Lower leg skin (tissue), 4 donors: Measurements from ENCODE around the gene EGFL6. TPM values are rescaled to one million over a fixed set of nuclear protein-coding genes. Genes with fewer than 3 reads are reported as not detected.

Experiments used
- DNase-seq, 2 donors: peaks; one replicate each; pipeline ENCODE4 v3.0.0-alpha.2; 2019; ENCODE audit warnings: low spot score in 2 of 2
- H3K4me3 ChIP-seq: fragments of 200-600 bp; sonication (generic); 2 replicates; pipeline ENCODE4 v1.5.1; 2017; ENCODE audit warnings: mild to moderate bottlenecking, low read depth; ENCODE audit not compliant: poor library complexity, severe bottlenecking
- POLR2A ChIP-seq, 2 donors: fragments of 450-650 bp; IDR thresholded peaks; one replicate each; pipeline ENCODE4 v1.6.1; 2016 to 2017; ENCODE audit warnings: antibody characterized with exemption in 2 of 2, mild to moderate bottlenecking in 1 of 2, moderate library complexity in 1 of 2
- WGBS, 2 donors: methylation state at CpG; one replicate each; pipeline ENCODE4 v1.1.5; 2018; 5-methylcytosine and 5-hydroxymethylcytosine counted together
- intact Hi-C: fragments of 100-400 bp; cut with DNase I; formaldehyde crosslinking; loops from one replicate; pipeline ENCODE4 v1.15.0; 2023; ENCODE audit warnings: low total_unique reads
- total RNA-seq, 4 donors: library from RNA; depleted of rRNA; stranded (reverse); fragments of >200 nt; gene quantifications; one replicate each; pipeline ENCODE4 v1.1.0, GENCODE V29; 2016
- TF ChIP-seq, protein P1 (sequence below), 3 donors: fragments of 450-650 bp; IDR thresholded peaks; one replicate each; pipeline ENCODE4 v1.5.1; 2016; ENCODE audit warnings: antibody characterized with exemption in 3 of 3, mild to moderate bottlenecking in 3 of 3, moderate library complexity in 2 of 3

The EGFL6 gene
- total RNA-seq, 4 donors from 2014 or later = 0.13 to 0.38 (median 0.32) TPM; not detected in 1

DNA sequence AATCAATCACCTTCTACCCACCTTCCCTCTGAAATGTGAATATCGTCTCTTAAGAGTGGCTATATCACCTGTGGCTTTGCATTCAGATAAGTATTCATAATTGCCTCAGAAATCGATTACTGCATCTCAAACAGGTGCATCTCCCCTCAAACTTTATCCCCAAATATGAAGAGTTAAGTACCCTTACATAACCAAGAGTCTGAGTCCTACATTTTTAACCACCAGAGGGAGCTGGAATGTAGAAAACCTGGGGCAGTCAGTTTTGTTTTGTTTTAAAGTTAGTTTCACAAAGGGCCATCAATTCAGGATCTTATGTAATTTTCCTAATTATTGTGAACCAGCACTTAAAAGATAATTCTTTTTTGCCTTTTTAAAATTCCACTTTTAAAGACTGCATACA lies 89.2 kb downstream of the EGFL6 start:
- no peak for DNase-seq
- intact Hi-C loops = loop anchor here (5.0 kb wide), 1 partner anchor 374 kb away; no protein-coding TSS in a partner anchor
- TF ChIP-seq, protein P1, sequence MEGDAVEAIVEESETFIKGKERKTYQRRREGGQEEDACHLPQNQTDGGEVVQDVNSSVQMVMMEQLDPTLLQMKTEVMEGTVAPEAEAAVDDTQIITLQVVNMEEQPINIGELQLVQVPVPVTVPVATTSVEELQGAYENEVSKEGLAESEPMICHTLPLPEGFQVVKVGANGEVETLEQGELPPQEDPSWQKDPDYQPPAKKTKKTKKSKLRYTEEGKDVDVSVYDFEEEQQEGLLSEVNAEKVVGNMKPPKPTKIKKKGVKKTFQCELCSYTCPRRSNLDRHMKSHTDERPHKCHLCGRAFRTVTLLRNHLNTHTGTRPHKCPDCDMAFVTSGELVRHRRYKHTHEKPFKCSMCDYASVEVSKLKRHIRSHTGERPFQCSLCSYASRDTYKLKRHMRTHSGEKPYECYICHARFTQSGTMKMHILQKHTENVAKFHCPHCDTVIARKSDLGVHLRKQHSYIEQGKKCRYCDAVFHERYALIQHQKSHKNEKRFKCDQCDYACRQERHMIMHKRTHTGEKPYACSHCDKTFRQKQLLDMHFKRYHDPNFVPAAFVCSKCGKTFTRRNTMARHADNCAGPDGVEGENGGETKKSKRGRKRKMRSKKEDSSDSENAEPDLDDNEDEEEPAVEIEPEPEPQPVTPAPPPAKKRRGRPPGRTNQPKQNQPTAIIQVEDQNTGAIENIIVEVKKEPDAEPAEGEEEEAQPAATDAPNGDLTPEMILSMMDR (IDR thresholded peaks at IDR 0.05) = no peak
- TF ChIP-seq POLR2A (IDR thresholded peaks at IDR 0.05) = no peak
- no peak overlapping the region for H3K4me3 ChIP-seq
- WGBS, 2 donors = 14 to 15% methylated on average over 2 of the region's 2 CpGs

DNA sequence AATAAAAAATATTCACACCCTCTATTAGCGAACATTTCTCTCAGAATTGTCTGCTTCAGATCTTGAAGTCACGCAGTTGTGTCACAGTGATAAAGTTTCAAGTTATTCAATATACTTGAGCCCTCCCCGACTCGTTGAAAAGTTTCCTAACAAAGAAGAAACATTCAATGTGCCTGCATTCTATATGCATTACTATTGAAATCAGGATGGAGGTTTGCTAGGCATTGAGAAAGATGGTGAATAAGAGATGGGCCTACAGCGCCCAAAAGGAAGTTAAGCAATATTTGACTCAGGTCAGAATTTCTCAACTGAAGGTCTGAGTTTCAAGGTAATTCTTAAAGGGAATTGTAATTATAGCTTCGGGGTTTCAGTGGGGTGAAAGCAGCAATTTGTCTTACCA lies 89.7 kb downstream of the EGFL6 start:
- 32 to 44% methylated on average over 6 of the region's 6 CpGs for WGBS, 2 donors
- no peak overlapping the region for H3K4me3 ChIP-seq
- DNase-seq = no peak
- intact Hi-C loops = loop anchor here (5.0 kb wide), 1 partner anchor 373 kb away; no protein-coding TSS in a partner anchor
- TF ChIP-seq, protein P1 (IDR thresholded peaks at IDR 0.05) = no peak
- no peak for TF ChIP-seq POLR2A (IDR thresholded peaks at IDR 0.05)

DNA sequence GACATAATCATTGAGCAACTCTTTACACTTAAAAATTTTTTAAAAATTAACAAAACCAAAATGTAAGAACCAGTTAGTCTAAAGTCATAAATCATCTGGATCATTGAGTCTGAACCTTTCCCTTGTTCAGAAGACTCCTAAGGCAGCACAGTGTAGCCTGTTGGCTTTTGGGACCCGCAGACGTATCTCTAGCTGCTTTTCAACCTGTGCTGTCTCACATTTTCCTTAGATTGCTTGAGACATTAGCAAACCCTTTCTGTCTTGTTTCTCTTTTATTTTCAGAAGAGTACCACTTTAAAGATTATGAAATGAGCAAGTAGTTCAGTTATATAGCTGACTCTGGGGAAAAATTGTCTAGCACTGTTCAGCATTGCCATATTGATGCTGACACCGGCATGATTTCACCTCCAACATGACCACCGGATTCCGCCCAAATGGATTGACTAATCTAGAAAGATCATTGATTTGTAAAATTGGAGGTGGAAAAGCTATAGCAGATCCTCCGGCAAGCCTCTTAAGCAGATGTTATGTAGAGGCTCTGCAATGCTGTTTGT lies 92.4 kb downstream of the EGFL6 start:
- DNase-seq = no peak
- TF ChIP-seq POLR2A (IDR thresholded peaks at IDR 0.05) = no peak
- TF ChIP-seq, protein P1 (IDR thresholded peaks at IDR 0.05) = no peak
- intact Hi-C loops = loop anchor here (10.0 kb wide), 1 partner anchor 73 kb away; the partner anchor contains the start of genes OFD1 and TRAPPC2
- 70 to 82% methylated on average over 6 of the region's 6 CpGs for WGBS, 2 donors
- H3K4me3 ChIP-seq = no peak overlapping the region

DNA sequence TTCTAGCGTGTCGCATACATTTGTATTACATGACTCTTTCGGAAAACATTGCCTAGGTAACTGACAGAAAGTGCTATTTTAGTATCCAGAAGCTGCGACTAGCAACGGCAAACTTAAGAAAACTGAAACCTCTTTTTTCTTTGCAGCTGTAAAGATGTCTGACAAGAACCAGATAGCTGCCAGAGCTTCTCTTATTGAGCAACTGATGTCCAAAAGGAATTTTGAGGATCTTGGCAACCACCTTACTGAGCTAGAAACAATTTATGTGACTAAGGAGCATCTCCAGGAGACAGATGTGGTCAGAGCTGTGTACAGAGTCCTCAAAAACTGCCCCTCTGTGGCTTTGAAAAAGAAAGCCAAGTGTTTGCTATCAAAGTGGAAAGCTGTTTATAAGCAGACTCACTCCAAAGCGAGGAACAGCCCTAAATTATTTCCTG lies 93.0 kb downstream of the EGFL6 start:
- DNase-seq = no peak
- WGBS, 2 donors = 64 to 74% methylated on average over 6 of the region's 6 CpGs
- no peak overlapping the region for H3K4me3 ChIP-seq
- intact Hi-C loops = loop anchor here (10.0 kb wide), 1 partner anchor 72 kb away; the partner anchor contains the start of genes OFD1 and TRAPPC2
- TF ChIP-seq, protein P1 (IDR thresholded peaks at IDR 0.05) = no peak
- no peak for TF ChIP-seq POLR2A (IDR thresholded peaks at IDR 0.05)

DNA sequence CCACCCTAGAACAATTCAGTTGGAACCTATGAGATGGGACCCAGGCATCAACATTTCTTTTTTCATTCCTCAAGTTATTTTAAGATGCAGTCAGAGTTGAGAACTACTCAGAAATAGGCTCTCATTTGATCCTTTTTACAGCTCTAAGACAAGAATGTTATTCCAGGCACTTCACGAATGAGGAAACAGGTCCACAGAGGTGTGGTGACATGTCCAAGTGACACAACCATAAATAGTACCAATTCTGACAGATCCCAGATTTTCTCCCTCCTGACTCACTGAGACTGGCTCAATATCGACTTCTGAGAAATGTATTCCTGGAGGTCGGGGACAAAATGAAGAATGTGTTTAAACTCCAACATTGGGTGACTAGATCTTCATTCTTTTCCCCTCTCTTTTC lies 94.6 kb downstream of the EGFL6 start:
- intact Hi-C loops = loop anchor here (10.0 kb wide), 1 partner anchor 71 kb away; the partner anchor contains the start of genes OFD1 and TRAPPC2
- DNase-seq = no peak
- WGBS, 2 donors = 66 to 76% methylated on average over 3 of the region's 3 CpGs
- no peak overlapping the region for H3K4me3 ChIP-seq
- TF ChIP-seq, protein P1 (IDR thresholded peaks at IDR 0.05) = no peak
- no peak for TF ChIP-seq POLR2A (IDR thresholded peaks at IDR 0.05)
